ENCODE measurements around the gene BCAS3. TPM values are rescaled to one million over a fixed set of nuclear protein-coding genes. Genes with fewer than 3 reads are reported as not detected.
A peak's percentile ranks its signal among the peaks of the same experiment; 100 is the strongest.

BCAS3 gene
- total RNA-seq, 4 donors from 2014 or later, result 20.7 to 76.3 (median 39.8) TPM

DNA sequence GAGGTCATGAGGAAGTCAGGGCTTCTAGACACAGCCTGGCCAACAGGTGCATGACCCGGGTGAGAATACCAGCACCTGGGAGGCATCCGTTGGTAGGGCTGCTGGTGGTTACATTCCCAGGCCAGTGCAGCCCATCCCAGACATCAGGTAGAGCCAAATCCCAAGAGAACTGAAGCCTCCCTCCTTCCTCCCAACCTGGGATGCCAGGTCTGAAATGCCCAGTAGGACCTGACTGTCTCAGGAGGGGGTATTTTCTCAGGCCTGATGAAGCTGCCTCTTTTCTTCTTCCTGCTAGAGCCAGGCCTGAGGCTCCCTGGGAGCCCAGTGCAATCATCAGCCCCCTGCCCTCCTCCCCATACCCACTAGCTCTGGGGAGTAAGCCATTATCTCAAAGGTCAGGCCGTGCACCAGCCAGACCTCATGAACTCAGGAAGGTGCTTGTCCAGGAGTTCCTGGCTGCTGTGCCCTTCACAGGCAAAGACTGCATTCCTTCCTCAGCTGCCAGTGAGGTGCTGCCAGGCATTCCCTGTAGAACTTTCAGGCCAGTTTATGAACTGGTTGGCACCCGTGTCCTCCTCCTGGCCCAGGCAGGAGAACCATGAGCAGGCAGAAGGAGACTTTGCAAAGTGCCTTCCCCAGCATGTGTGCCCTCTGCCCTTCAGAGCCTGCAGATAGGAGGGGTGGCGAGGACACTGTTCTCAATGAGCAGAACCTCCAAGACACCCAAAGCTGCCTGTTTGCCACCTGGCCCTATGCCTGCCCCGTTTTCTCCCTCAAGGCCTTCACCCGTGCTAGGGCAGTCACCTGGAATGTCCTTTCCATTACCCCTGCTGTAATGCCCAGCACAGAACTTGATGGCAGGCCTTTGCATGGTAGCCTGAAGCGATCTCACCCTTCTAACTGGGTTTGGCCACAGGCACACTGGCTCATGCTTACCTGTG lies 729.6 kb downstream of the BCAS3 start:
- Histone ChIP-seq H3K27me3 (peaks cover 98% of the 10 kb centered on the region), H3K4me1 (peaks cover 13 to 64% (median 52%) of the 10 kb centered on the region in 4 donors), H3K27ac (peak overlapping the region; percentile 6 to 74 (median 48)), H3K36me3 (no peaks in the 10 kb centered on the region), H3K4me3 (no peak overlapping the region), H3K9me3 (no peaks in the 10 kb centered on the region)
- intact Hi-C loops (cut with DNase I; ENCODE audit: low total_unique reads) (no loop called here), in situ Hi-C loops (cut with MboI; ENCODE audit: low pct_ligation_motif_present in 1 of 4, low pct_unique_long_range_greater_than_20kb in 1 of 4, low sequenced_read_pairs in 3 of 4) (loop anchor here in 1 of 4 donors (25.0 kb wide), 1 partner anchor 430 kb away; no protein-coding TSS in a partner anchor)
- 54% methylated on average over 7 of the region's 8 CpGs; no CpG with 5 or more reads in 1 of the 2 donors for WGBS, 2 donors (ENCODE audit: low coverage in 1 of 2)
- TF ChIP-seq, protein P1, sequence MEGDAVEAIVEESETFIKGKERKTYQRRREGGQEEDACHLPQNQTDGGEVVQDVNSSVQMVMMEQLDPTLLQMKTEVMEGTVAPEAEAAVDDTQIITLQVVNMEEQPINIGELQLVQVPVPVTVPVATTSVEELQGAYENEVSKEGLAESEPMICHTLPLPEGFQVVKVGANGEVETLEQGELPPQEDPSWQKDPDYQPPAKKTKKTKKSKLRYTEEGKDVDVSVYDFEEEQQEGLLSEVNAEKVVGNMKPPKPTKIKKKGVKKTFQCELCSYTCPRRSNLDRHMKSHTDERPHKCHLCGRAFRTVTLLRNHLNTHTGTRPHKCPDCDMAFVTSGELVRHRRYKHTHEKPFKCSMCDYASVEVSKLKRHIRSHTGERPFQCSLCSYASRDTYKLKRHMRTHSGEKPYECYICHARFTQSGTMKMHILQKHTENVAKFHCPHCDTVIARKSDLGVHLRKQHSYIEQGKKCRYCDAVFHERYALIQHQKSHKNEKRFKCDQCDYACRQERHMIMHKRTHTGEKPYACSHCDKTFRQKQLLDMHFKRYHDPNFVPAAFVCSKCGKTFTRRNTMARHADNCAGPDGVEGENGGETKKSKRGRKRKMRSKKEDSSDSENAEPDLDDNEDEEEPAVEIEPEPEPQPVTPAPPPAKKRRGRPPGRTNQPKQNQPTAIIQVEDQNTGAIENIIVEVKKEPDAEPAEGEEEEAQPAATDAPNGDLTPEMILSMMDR (IDR thresholded peaks at IDR 0.05), result no peak
- TF ChIP-seq POLR2AphosphoS5 (IDR thresholded peaks at IDR 0.05), result no peak
- no peak for DNase-seq

DNA sequence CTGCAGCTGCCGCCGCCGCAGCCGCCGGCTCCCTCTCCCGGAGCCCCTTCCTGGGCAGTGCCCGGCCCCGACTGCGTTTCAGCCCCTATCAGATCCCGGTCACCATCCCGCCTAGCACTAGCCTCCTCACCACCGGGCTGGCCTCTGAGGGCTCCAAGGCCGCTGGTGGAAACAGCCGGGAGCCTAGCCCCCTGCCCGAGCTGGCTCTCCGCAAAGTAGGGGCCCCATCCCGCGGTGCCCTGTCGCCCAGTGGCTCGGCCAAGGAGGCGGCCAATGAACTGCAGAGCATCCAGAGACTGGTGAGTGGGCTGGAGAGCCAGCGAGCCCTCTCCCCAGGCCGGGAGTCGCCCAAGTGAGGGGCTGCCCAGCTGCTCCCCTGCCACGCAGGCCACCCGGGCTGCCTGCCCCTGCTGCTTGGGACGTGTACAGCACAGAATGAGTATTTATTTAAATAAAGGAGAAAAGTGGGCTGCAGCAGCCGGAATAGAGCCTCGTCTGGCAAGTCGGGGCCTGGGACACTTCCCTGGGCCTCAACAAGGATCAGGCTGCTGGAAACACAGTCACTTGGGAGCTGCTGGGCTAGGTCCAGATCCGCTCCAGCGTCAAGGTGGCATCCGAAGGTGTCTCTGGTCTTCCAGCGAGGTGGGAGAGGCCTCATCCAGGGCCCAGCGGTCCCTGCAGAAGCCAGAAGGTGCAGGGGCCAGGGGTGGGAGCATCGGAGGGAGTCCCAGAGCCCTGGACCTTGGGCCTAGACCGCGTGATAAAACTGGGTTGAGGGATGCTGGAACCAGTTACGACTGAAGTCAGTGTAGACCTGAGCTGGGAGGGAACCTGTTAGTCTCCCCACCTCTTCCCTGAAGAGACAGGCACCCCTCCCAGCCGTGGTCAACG lies 730.7 kb downstream of the BCAS3 start:
- intact Hi-C loops (cut with DNase I; ENCODE audit: low total_unique reads), result no loop called here
- TF ChIP-seq POLR2A (IDR thresholded peaks at IDR 0.05), result no peak
- TF ChIP-seq, protein P1 (IDR thresholded peaks at IDR 0.05), result no peak
- no peak for TF ChIP-seq EP300 (IDR thresholded peaks at IDR 0.05; ENCODE audit: low read depth)
- TF ChIP-seq POLR2AphosphoS5 (IDR thresholded peaks at IDR 0.05), result no peak
- Histone ChIP-seq H3K9me3 (no peaks in the 10 kb centered on the region), H3K27me3 (peaks cover 96% of the 10 kb centered on the region), H3K36me3 (no peaks in the 10 kb centered on the region), H3K27ac (peak overlapping the region; percentile 9 to 74 (median 60)), H3K4me3 (peak overlapping the region in 1 of 4 donors; percentile 59), H3K4me1 (peaks cover 20 to 69% (median 54%) of the 10 kb centered on the region in 4 donors)
- in situ Hi-C loops (cut with MboI; ENCODE audit: low pct_ligation_motif_present in 1 of 4, low pct_unique_long_range_greater_than_20kb in 1 of 4, low sequenced_read_pairs in 3 of 4), result loop anchor here in 1 of 4 donors (25.0 kb wide), 1 partner anchor 429 kb away; no protein-coding TSS in a partner anchor
- no peak for DNase-seq
- WGBS, 2 donors (ENCODE audit: low coverage in 1 of 2), result 32 to 40% methylated on average over 3 to 37 of the region's 41 CpGs

DNA sequence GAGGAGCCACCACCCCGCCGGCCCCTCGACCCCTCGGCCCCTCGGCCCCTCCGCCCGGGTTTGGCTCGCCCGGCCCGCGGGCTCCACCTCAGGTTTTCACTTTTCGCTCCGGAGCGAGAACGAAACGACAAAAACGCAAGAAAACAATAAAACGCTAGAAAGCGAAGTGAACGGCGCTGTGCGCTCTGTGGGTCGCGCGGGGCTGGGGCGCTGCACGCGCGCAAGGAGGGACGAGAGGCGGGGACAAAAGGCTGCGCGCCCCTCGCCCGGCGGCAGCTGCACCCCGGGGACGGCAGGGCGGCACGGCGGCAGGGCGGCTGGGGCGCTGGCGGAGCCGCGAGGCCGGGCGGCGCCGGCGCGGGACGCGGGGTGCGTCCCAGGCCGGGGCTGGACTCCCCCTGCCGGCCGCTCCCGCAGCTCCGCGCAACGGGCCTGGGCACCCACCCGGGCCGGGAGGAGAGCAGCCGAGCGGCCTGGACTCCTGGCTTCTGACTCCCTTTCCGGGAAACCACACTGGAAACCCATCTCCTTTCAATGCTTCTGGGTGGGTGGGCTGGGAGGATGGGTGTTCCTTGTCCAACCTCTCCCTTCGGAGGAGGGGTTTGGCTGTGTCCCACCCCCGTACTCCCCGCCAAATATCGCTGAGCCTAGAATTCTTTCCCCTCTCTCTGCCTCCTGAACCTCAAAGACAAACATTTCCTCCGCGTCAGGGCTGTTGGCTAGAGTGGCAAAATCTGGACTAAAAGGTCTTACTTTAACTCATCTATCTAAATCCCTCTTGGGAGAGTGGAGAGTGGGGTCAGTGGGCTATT lies 731.9 kb downstream of the BCAS3 start:
- H3K36me3 ChIP-seq, result no peaks in the 10 kb centered on the region
- TF ChIP-seq, protein P1 (IDR thresholded peaks at IDR 0.05), result peak in 3 of 5 experiments; percentile 29 to 48 (median 47)
- TF ChIP-seq EP300 (IDR thresholded peaks at IDR 0.05; ENCODE audit: low read depth), result no peak
- peak in 1 of 3 donors; percentile 10 for TF ChIP-seq POLR2AphosphoS5 (IDR thresholded peaks at IDR 0.05)
- TF ChIP-seq POLR2A (IDR thresholded peaks at IDR 0.05), result no peak
- in situ Hi-C loops (cut with MboI; ENCODE audit: low pct_ligation_motif_present in 1 of 4, low pct_unique_long_range_greater_than_20kb in 1 of 4, low sequenced_read_pairs in 3 of 4), result loop anchor here in 1 of 4 donors (25.0 kb wide), 1 partner anchor 428 kb away; no protein-coding TSS in a partner anchor
- H3K9me3 ChIP-seq, result no peaks in the 10 kb centered on the region
- H3K4me1 ChIP-seq, result peaks cover 20 to 62% (median 47%) of the 10 kb centered on the region in 4 donors
- DNase-seq, result peak; percentile 54
- peak overlapping the region; percentile 65 to 77 (median 70) for H3K27ac ChIP-seq
- intact Hi-C loops (cut with DNase I; ENCODE audit: low total_unique reads), result loop anchor here (10.0 kb wide), 2 partner anchors 435 to 885 kb away; partner anchors contain the start of gene APPBP2
- peak overlapping the region; percentile 38 to 59 (median 43) for H3K4me3 ChIP-seq
- WGBS, 2 donors (ENCODE audit: low coverage in 1 of 2), result 7 to 27% methylated on average over 3 to 42 of the region's 73 CpGs
- peaks cover 88% of the 10 kb centered on the region for H3K27me3 ChIP-seq

Measured in transverse colon (tissue), 4 donors.